GM12873 (cell line): ENCODE results near the gene CDH10.

Experiments
- CTCF ChIP-seq: IDR thresholded peaks from 2 replicates; pipeline ENCODE4 v1.5.1; 2012; ENCODE audit warnings: low read depth, mild to moderate bottlenecking, moderate library complexity, low read length, control low read depth; ENCODE audit not compliant: insufficient read depth; ENCODE audit errors: missing control alignments

Gene CDH10

DNA sequence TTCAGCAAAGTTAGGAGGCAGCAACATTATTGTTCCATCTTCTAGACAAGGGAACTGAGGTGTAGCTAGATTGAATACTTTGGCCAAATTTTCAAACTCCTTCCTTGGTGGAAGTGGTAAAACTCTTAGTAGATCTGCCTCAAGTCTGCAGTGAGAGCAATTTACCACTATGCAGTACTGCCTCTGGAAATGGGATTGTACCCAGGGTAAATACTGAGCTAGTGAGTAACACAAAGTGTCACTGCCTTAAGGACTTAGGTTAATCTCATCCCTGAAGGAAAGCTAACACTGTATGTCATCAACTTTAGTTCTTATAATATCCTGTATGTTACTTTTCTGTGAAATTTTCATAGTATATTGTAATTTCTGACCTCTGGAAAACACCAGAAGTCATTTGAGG is 13.9 kb downstream of the CDH10 start:
- no peak for TF ChIP-seq CTCF

DNA sequence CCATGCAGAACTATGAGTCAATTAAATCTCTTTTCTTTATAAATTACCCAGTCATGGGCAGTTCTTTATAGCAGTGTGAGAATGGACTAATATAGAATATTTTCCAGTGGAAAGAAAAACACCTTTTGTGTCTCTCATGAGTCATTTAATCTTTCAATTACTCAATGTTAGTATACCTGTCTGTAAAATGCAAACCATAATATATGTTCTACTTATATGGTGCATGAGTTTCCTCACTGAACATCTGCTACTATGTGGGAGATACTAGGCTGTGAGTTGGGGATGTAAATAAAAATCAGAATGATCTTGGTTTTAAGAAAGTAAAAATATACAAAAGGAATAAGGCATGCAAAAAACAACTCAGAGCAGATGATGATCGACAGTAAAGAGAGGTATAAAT is 15.0 kb downstream of the CDH10 start:
- no peak for TF ChIP-seq CTCF

- no peak for TF ChIP-seq CTCF
Measured at GRCh38 chr5:24624872-24625271, 19.9 kb downstream of the CDH10 start.

- no peak for TF ChIP-seq CTCF
Measured at GRCh38 chr5:24623624-24624023, 21.2 kb downstream of the CDH10 start.

- no peak for TF ChIP-seq CTCF
Measured at GRCh38 chr5:24623031-24623430, 21.7 kb downstream of the CDH10 start.

DNA sequence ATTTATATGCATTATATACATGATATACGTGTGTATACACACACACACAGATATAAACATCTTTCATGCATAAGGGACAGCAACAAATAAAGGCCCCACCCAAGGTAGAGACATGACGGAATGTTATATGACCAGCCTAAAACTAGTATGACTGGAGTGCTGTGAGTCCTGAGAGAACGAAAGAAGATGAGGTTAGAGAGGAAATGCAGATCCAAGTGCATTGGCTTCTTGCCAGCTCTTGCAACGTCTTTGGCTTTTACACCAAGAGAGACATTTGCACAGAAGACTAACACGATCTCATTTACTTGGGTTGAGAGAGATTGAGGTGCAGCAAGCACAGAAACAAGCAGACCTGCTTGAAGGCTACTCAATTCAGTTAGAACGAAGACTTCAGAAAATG is 23.0 kb downstream of the CDH10 start:
- no peak for TF ChIP-seq CTCF

DNA sequence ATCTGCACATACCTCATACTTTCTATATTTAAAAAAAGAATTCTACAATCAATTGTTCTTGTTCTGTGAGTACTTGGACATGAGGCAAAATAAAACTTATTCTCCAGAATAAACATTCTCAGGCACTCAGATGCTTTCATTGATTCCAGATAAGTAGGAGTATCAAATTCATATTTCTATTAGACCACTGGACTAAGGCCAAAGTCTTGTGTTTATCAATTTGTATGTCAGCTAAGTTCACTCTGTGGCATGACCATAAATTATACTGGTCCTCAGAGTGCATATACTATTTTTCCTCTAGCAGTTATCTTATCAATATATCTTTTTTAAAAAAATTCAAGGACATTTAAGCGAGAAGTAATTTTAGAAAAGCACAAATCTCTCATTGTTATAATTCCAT is 28.2 kb downstream of the CDH10 start:
- no peak for TF ChIP-seq CTCF

DNA sequence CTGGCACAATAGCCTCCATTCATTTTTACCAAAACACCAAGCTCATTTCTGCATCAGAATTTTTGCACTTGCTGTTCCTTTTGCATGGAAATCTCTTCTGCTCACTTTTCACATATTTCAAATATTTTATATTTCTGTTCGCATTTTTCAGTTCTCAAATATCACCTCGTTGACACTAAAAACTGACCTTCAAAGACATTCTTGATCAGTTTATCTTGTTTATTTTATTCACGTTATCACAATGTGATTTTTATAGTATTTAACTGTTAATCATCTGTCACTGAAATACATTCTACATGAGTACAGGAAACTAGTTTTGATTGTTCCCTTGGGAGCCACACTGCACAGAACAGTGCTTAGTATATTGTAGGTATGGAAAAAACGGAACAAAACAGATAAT is 29.6 kb downstream of the CDH10 start:
- no peak for TF ChIP-seq CTCF
